Mucosa of descending colon (tissue), 3 donors: Measurements from ENCODE around the gene MYBPHL. TPM values are rescaled to one million over a fixed set of nuclear protein-coding genes. Genes with fewer than 3 reads are reported as not detected.
"Not testable (repeated sequence)": the region's sequence is repeated elsewhere in the genome, so short reads cannot be mapped to it uniquely, and the experiment has no call there.

Experiments
- ATAC-seq: fragments of 200-7000 bp; cut with Tn5 transposase; one replicate; pipeline ENCODE4 v1.9.1; 2020; ENCODE audit warnings: mild to moderate bottlenecking, moderate library complexity
- DNase-seq, 3 donors: peaks; one replicate each; pipeline ENCODE4 v3.0.0-alpha.2; 2020
- H3K36me3 ChIP-seq: fragments of 200-600 bp; one replicate; pipeline ENCODE4 v1.8.0; 2021; ENCODE audit warnings: low read depth, mild to moderate bottlenecking
- H3K4me1 ChIP-seq: fragments of 200-600 bp; one replicate; pipeline ENCODE4 v1.8.0; 2021; ENCODE audit warnings: low read depth, mild to moderate bottlenecking
- H3K4me3 ChIP-seq: fragments of 200-600 bp; one replicate; pipeline ENCODE4 v1.8.0; 2021; ENCODE audit warnings: mild to moderate bottlenecking
- H3K9me3 ChIP-seq: fragments of 200-600 bp; one replicate; pipeline ENCODE4 v1.8.0; 2021; ENCODE audit warnings: mild to moderate bottlenecking
- CTCF ChIP-seq: fragments of 200-600 bp; IDR thresholded peaks from one replicate; pipeline ENCODE4 v1.8.0; 2022; ENCODE audit warnings: antibody characterized with exemption, mild to moderate bottlenecking
- intact Hi-C, 2 donors: fragments of 100-400 bp; cut with DNase I in 1 of 2; cut with micrococcal nuclease in 1 of 2; formaldehyde crosslinking; loops; one replicate each; pipeline versions ENCODE4 v1.11.0 to v1.11.1; 2022; cut with DNase I, micrococcal nuclease
- total RNA-seq, 3 donors: library from RNA; stranded (reverse); fragmentation: NEBNext Ultra II Directional in 2 of 3; extraction: Animal tissue kit (Norgen Biotek cat#: 25700) in 2 of 3; gene quantifications; one replicate each; pipeline versions ENCODE4 v1.2.1 to v1.2.4, GENCODE V29; 2021 to 2023
- donor health status: DM: no; HTN: no; CAD: no; lungs with moderate emphysema.
- donor health status: DM: no; HTN: no; CAD: no.
- donor health status: DM: no; HTN: yes; CAD: no.

Gene MYBPHL
- total RNA-seq, 3 donors from 2014 or later = not detected

- intact Hi-C loops = no loop called here
Measured at GRCh38 chr1:109293026-109293425, 13.8 kb downstream of the MYBPHL start.

GRCh38 chr1:109292364-109292763, 14.4 kb downstream of the MYBPHL start:
- ATAC-seq (no peak), DNase-seq (no peak)
- intact Hi-C loops = no loop called here
- Histone ChIP-seq H3K4me1 (no peaks in the 10 kb centered on the region), H3K9me3 (no peaks in the 10 kb centered on the region), H3K4me3 (no peak overlapping the region), H3K36me3 (no peaks in the 10 kb centered on the region)
- no peak for TF ChIP-seq CTCF

More at GRCh38 chr1:109293026-109293425, 13.8 kb downstream of the MYBPHL start:
- TF ChIP-seq CTCF = no peak
- DNase-seq (no peak), ATAC-seq (no peak)
- no peak overlapping the region for H3K4me3 ChIP-seq
- H3K9me3 ChIP-seq = no peaks in the 10 kb centered on the region
- no peaks in the 10 kb centered on the region for H3K36me3 ChIP-seq
- no peaks in the 10 kb centered on the region for H3K4me1 ChIP-seq

GRCh38 chr1:109290998-109291397, 15.8 kb downstream of the MYBPHL start:
- Histone ChIP-seq H3K36me3 (no peaks in the 10 kb centered on the region), H3K9me3 (no peaks in the 10 kb centered on the region), H3K4me3 (no peak overlapping the region), H3K4me1 (no peaks in the 10 kb centered on the region)
- peak; percentile 28 for ATAC-seq
- no peak for DNase-seq
- no peak for TF ChIP-seq CTCF
- intact Hi-C loops = no loop called here

GRCh38 chr1:109290137-109290536, 16.7 kb downstream of the MYBPHL start:
- DNase-seq (no peak), ATAC-seq (no peak)
- intact Hi-C loops = no loop called here

GRCh38 chr1:109286762-109287161, 20.0 kb downstream of the MYBPHL start:
- intact Hi-C loops, H3K9me3 ChIP-seq, H3K36me3 ChIP-seq, H3K4me3 ChIP-seq, DNase-seq, ATAC-seq: not testable (repeated sequence)
- peaks cover 12% of the 10 kb centered on the region for H3K4me1 ChIP-seq

More at GRCh38 chr1:109290137-109290536, 16.7 kb downstream of the MYBPHL start:
- Histone ChIP-seq H3K4me3 (no peak overlapping the region), H3K9me3 (no peaks in the 10 kb centered on the region), H3K36me3 (no peaks in the 10 kb centered on the region), H3K4me1 (no peaks in the 10 kb centered on the region)
- TF ChIP-seq CTCF = no peak

GRCh38 chr1:109283748-109284600, 22.8 kb downstream of the MYBPHL start:
- Histone ChIP-seq H3K9me3 (no peaks in the 10 kb centered on the region), H3K4me3 (peak overlapping the region; percentile 34), H3K4me1 (peaks cover 12% of the 10 kb centered on the region), H3K36me3 (no peaks in the 10 kb centered on the region)
- peak; percentile 27 for ATAC-seq
- no peak for DNase-seq
- no peak for TF ChIP-seq CTCF
- intact Hi-C loops = no loop called here
